Measurements from ENCODE around the gene EYA2.

EYA2 gene

GRCh38 chr20:46893877-46894578 lies 615 bp upstream of the EYA2 start:
- DNase-seq (ENCODE audit: low read depth in 2 of 2): no peak
- no peak for TF ChIP-seq CTCF (IDR thresholded peaks at IDR 0.05; ENCODE audit: low read depth, low read length)
- H3K4me3 ChIP-seq (replicated peaks in 1 of 2; ENCODE audit: low read depth in 2 of 2, low read length in 2 of 2): no peak overlapping the region

- no peak for TF ChIP-seq CTCF (IDR thresholded peaks at IDR 0.05; ENCODE audit: low read depth, low read length)
- no peak overlapping the region for H3K4me3 ChIP-seq (replicated peaks in 1 of 2; ENCODE audit: low read depth in 2 of 2, low read length in 2 of 2)
- peak in 1 of 2 donors; percentile 8 for DNase-seq (ENCODE audit: low read depth in 2 of 2)
Observed at GRCh38 chr20:46894971-46895905, 595 bp downstream of the EYA2 start.

- DNase-seq (ENCODE audit: low read depth in 2 of 2): no peak
- H3K4me3 ChIP-seq (replicated peaks in 1 of 2; ENCODE audit: low read depth in 2 of 2, low read length in 2 of 2): no peak overlapping the region
- no peak for TF ChIP-seq CTCF (IDR thresholded peaks at IDR 0.05; ENCODE audit: low read depth, low read length)
Observed at GRCh38 chr20:46895906-46896242, 1.2 kb downstream of the EYA2 start.

- no peak for DNase-seq (ENCODE audit: low read depth in 2 of 2)
- no peak for TF ChIP-seq CTCF (IDR thresholded peaks at IDR 0.05; ENCODE audit: low read depth, low read length)
- no peak overlapping the region for H3K4me3 ChIP-seq (replicated peaks in 1 of 2; ENCODE audit: low read depth in 2 of 2, low read length in 2 of 2)
Observed at GRCh38 chr20:46897328-46897880, 2.8 kb downstream of the EYA2 start.

- no peak for TF ChIP-seq CTCF (IDR thresholded peaks at IDR 0.05; ENCODE audit: low read depth, low read length)
- no peak overlapping the region for H3K4me3 ChIP-seq (replicated peaks in 1 of 2; ENCODE audit: low read depth in 2 of 2, low read length in 2 of 2)
- no peak for DNase-seq (ENCODE audit: low read depth in 2 of 2)
Observed at GRCh38 chr20:46898423-46898822, 3.8 kb downstream of the EYA2 start.

- no peak for DNase-seq (ENCODE audit: low read depth in 2 of 2)
- no peak for TF ChIP-seq CTCF (IDR thresholded peaks at IDR 0.05; ENCODE audit: low read depth, low read length)
- no peak overlapping the region for H3K4me3 ChIP-seq (replicated peaks in 1 of 2; ENCODE audit: low read depth in 2 of 2, low read length in 2 of 2)
Observed at GRCh38 chr20:46899621-46900020, 5.0 kb downstream of the EYA2 start.
